WTC11 (cell line): ENCODE measurements around the gene GJA10. TPM values are rescaled to one million over a fixed set of nuclear protein-coding genes. Genes with fewer than 3 reads are reported as not detected.

Source experiments
- ATAC-seq: fragments of 200-7000 bp; cut with Tn5 transposase; 2 replicates; pipeline ENCODE4 v1.10.0; 2021; ENCODE audit warnings: mild to moderate bottlenecking, moderate library complexity
- CTCF ChIA-PET: fragments of 300-600 bp; sonication (Branson Sonifier 250); formaldehyde crosslinking; loops from one replicate; lab custom pipeline; 2021; ENCODE audit warnings: antibody characterized with exemption; lab: Charles Lee
- POLR2A ChIA-PET: fragments of 350-600 bp; sonication (Branson Sonifier 250); formaldehyde crosslinking; loops from one replicate; lab custom pipeline; 2021; ENCODE audit warnings: antibody characterized with exemption; lab: Charles Lee
- DNase-seq: peaks from one replicate; pipeline ENCODE4 v3.0.0; 2021; ENCODE audit warnings: low spot score
- H3K27ac Mint-ChIP-seq: 2 replicates; pipeline ENCODE4 v1.8.0; 2021; ENCODE audit warnings: mixed read lengths
- H3K27me3 Mint-ChIP-seq: 2 replicates; pipeline ENCODE4 v1.8.0; 2021; ENCODE audit warnings: low read depth, mild to moderate bottlenecking, moderate library complexity, mixed read lengths
- H3K36me3 Mint-ChIP-seq: 2 replicates; pipeline ENCODE4 v1.8.0; 2021; ENCODE audit warnings: mixed read lengths
- H3K4me1 Mint-ChIP-seq: 2 replicates; pipeline ENCODE4 v1.8.0; 2022; ENCODE audit warnings: mixed read lengths
- H3K4me3 Mint-ChIP-seq: 2 replicates; pipeline ENCODE4 v1.8.0; 2021; ENCODE audit warnings: mild to moderate bottlenecking, moderate library complexity, mixed read lengths
- H3K9me3 Mint-ChIP-seq: 2 replicates; pipeline ENCODE4 v1.8.0; 2021; ENCODE audit warnings: mixed read lengths
- ATF6 ChIP-seq: sonication (generic); formaldehyde crosslinking; IDR thresholded peaks from 2 replicates; pipeline ENCODE4 v1.8.1; 2023; ENCODE audit warnings: mild to moderate bottlenecking, missing genetic modification reagents
- CREM ChIP-seq: sonication (generic); formaldehyde crosslinking; IDR thresholded peaks from 2 replicates; pipeline ENCODE4 v1.8.1; 2022; ENCODE audit warnings: mild to moderate bottlenecking, missing genetic modification reagents, moderate library complexity
- ESRRA ChIP-seq: sonication (generic); formaldehyde crosslinking; IDR thresholded peaks from 2 replicates; pipeline ENCODE4 v1.8.1; 2022; ENCODE audit warnings: mild to moderate bottlenecking, missing genetic modification reagents, borderline replicate concordance
- FOXP1 ChIP-seq: sonication (generic); formaldehyde crosslinking; IDR thresholded peaks from 2 replicates; pipeline ENCODE4 v1.8.0; 2022; ENCODE audit warnings: missing genetic modification reagents, mild to moderate bottlenecking, moderate library complexity, borderline replicate concordance
- FOXP4 ChIP-seq: sonication (generic); formaldehyde crosslinking; IDR thresholded peaks from 2 replicates; pipeline ENCODE4 v1.8.0; 2022; ENCODE audit warnings: mild to moderate bottlenecking, missing genetic modification reagents
- NR2C2 ChIP-seq: sonication (generic); formaldehyde crosslinking; IDR thresholded peaks from 2 replicates; pipeline ENCODE4 v1.8.0; 2022; ENCODE audit warnings: mild to moderate bottlenecking, missing genetic modification reagents
- NR3C1 ChIP-seq: sonication (generic); formaldehyde crosslinking; conservative IDR thresholded peaks from 2 replicates; pipeline ENCODE4 v1.8.1; 2023; ENCODE audit warnings: low read depth, mild to moderate bottlenecking, missing genetic modification reagents
- OVOL2 ChIP-seq: fragments of 250-450 bp; sonication (Bioruptor Pico); IDR thresholded peaks from 2 replicates; pipeline ENCODE4 v1.9.0; 2021; ENCODE audit warnings: mild to moderate bottlenecking, borderline replicate concordance
- PRDM15 ChIP-seq: sonication (generic); formaldehyde crosslinking; IDR thresholded peaks from 2 replicates; pipeline ENCODE4 v1.8.0; 2022; ENCODE audit warnings: missing genetic modification reagents
- RELA ChIP-seq: sonication (generic); formaldehyde crosslinking; IDR thresholded peaks from 2 replicates; pipeline ENCODE4 v1.8.1; 2022; ENCODE audit warnings: missing genetic modification reagents, mild to moderate bottlenecking, borderline replicate concordance
- SMAD4 ChIP-seq: sonication (generic); formaldehyde crosslinking; IDR thresholded peaks from 2 replicates; pipeline ENCODE4 v1.8.0; 2022; ENCODE audit warnings: mild to moderate bottlenecking, missing genetic modification reagents
- SOX15 ChIP-seq: fragments of 250-450 bp; sonication (Bioruptor Pico); IDR thresholded peaks from 2 replicates; pipeline ENCODE4 v1.9.0; 2021; ENCODE audit warnings: mild to moderate bottlenecking
- SP1 ChIP-seq: sonication (generic); formaldehyde crosslinking; conservative IDR thresholded peaks from 2 replicates; pipeline ENCODE4 v1.8.1; 2022; ENCODE audit warnings: missing genetic modification reagents
- TEAD1 ChIP-seq: sonication (generic); formaldehyde crosslinking; IDR thresholded peaks from 2 replicates; pipeline ENCODE4 v1.8.0; 2022; ENCODE audit warnings: mild to moderate bottlenecking, missing genetic modification reagents
- TP53 ChIP-seq: sonication (generic); formaldehyde crosslinking; IDR thresholded peaks from 2 replicates; pipeline ENCODE4 v1.8.1; 2023; ENCODE audit warnings: mild to moderate bottlenecking, missing genetic modification reagents
- ZBTB43 ChIP-seq: sonication (generic); formaldehyde crosslinking; IDR thresholded peaks from 2 replicates; pipeline ENCODE4 v1.8.1; 2023; ENCODE audit warnings: mild to moderate bottlenecking, missing genetic modification reagents
- ZNF219 ChIP-seq: sonication (generic); formaldehyde crosslinking; IDR thresholded peaks from 2 replicates; pipeline ENCODE4 v1.8.0; 2023; ENCODE audit warnings: missing genetic modification reagents, mild to moderate bottlenecking, borderline replicate concordance
- ZNF232 ChIP-seq: sonication (generic); formaldehyde crosslinking; IDR thresholded peaks from 2 replicates; pipeline ENCODE4 v1.8.0; 2022; ENCODE audit warnings: mild to moderate bottlenecking, missing genetic modification reagents
- ZNF396 ChIP-seq: fragments of 250-450 bp; sonication (Bioruptor Pico); IDR thresholded peaks from 2 replicates; pipeline ENCODE4 v1.8.0; 2021; ENCODE audit warnings: mild to moderate bottlenecking, moderate library complexity, borderline replicate concordance
- ZNF512 ChIP-seq: sonication (generic); formaldehyde crosslinking; IDR thresholded peaks from 2 replicates; pipeline ENCODE4 v1.8.1; 2022; ENCODE audit warnings: missing genetic modification reagents, borderline replicate concordance
- total RNA-seq: library from RNA; stranded (reverse); gene quantifications from 3 replicates; pipeline ENCODE4 v1.2.3, GENCODE V29; 2021
- TF ChIP-seq, protein P1 (sequence below): fragments of 250-450 bp; sonication (Bioruptor Pico); IDR thresholded peaks from 2 replicates; pipeline ENCODE4 v1.9.0; 2021; ENCODE audit warnings: mild to moderate bottlenecking
- TF ChIP-seq, protein P2 (sequence below): sonication (generic); formaldehyde crosslinking; IDR thresholded peaks from 2 replicates; pipeline ENCODE4 v1.8.0; 2023; ENCODE audit warnings: missing genetic modification reagents

The GJA10 gene
- total RNA-seq, 1 experiment from 2014 or later = not detected

- no peaks in the 10 kb centered on the region for H3K27me3 Mint-ChIP-seq
- H3K36me3 Mint-ChIP-seq = no peaks in the 10 kb centered on the region
- ATAC-seq (no peak), DNase-seq (no peak)
- ChIA-PET CTCF (interaction anchor here (2.0 to 3.2 kb wide), 2 partner anchors 12 kb away, joined by 9 to 16 read pairs; no protein-coding TSS in a partner anchor), POLR2A (no interaction called here)
- H3K4me1 Mint-ChIP-seq = peaks cover 10% of the 10 kb centered on the region
- H3K4me3 Mint-ChIP-seq = no peak overlapping the region
- TF ChIP-seq ZNF219 (CRISPR knock-in tag) (no peak), SOX15 (no peak), FOXP1 (CRISPR knock-in tag) (no peak), ATF6 (no peak), NR3C1 (no peak)
- no peak overlapping the region for H3K27ac Mint-ChIP-seq
- peaks cover 5% of the 10 kb centered on the region; the same call in 1 of the 2 replicates for H3K9me3 Mint-ChIP-seq
Observed at GRCh38 chr6:89928604-89929003, 34.3 kb downstream of the GJA10 start.

GRCh38 chr6:89930789-89931188, 36.5 kb downstream of the GJA10 start:
- TF ChIP-seq PRDM15 (CRISPR knock-in tag) = no peak
- no peak for TF ChIP-seq FOXP4
- no peak for TF ChIP-seq ZBTB43 (CRISPR knock-in tag)
- TF ChIP-seq CREM (CRISPR knock-in tag) = no peak
- TF ChIP-seq, protein P1, sequence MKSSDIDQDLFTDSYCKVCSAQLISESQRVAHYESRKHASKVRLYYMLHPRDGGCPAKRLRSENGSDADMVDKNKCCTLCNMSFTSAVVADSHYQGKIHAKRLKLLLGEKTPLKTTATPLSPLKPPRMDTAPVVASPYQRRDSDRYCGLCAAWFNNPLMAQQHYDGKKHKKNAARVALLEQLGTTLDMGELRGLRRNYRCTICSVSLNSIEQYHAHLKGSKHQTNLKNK (CRISPR knock-in tag) = no peak
- no peak for TF ChIP-seq SMAD4 (CRISPR knock-in tag)
- no peak for TF ChIP-seq ZNF232 (CRISPR knock-in tag)
- TF ChIP-seq NR2C2 = no peak
- no peak for TF ChIP-seq ZNF396 (CRISPR knock-in tag)
- TF ChIP-seq, protein P2, sequence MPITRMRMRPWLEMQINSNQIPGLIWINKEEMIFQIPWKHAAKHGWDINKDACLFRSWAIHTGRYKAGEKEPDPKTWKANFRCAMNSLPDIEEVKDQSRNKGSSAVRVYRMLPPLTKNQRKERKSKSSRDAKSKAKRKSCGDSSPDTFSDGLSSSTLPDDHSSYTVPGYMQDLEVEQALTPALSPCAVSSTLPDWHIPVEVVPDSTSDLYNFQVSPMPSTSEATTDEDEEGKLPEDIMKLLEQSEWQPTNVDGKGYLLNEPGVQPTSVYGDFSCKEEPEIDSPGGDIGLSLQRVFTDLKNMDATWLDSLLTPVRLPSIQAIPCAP (CRISPR knock-in tag) = no peak
- no peak for TF ChIP-seq TEAD1 (CRISPR knock-in tag)
- TF ChIP-seq OVOL2 (CRISPR knock-in tag) = no peak
- TF ChIP-seq ESRRA (CRISPR knock-in tag) = no peak
- TF ChIP-seq SP1 (CRISPR knock-in tag) = no peak
- no peak for TF ChIP-seq RELA (CRISPR knock-in tag)
- TF ChIP-seq ZNF512 (CRISPR knock-in tag) = no peak
- TF ChIP-seq TP53 (CRISPR knock-in tag) = no peak
- ATAC-seq (no peak), DNase-seq (no peak)
- CTCF ChIA-PET = interaction anchor here (3.2 kb wide), 1 partner anchor 10 kb away, joined by 16 read pairs; no protein-coding TSS in a partner anchor
- POLR2A ChIA-PET = no interaction called here
- H3K4me3 Mint-ChIP-seq = no peak overlapping the region
- H3K36me3 Mint-ChIP-seq = no peaks in the 10 kb centered on the region
- H3K27ac Mint-ChIP-seq = no peak overlapping the region
- peaks cover 13% of the 10 kb centered on the region for H3K4me1 Mint-ChIP-seq
- H3K27me3 Mint-ChIP-seq = no peaks in the 10 kb centered on the region; the same call in 1 of the 2 replicates
- H3K9me3 Mint-ChIP-seq = no peaks in the 10 kb centered on the region
